ENCODE results near the gene GRIN2B. TPM values are rescaled to one million over a fixed set of nuclear protein-coding genes. Genes with fewer than 3 reads are reported as not detected.

GRIN2B gene
- total RNA-seq, 2 donors from 2014 or later: 0.29 to 0.74 TPM

DNA sequence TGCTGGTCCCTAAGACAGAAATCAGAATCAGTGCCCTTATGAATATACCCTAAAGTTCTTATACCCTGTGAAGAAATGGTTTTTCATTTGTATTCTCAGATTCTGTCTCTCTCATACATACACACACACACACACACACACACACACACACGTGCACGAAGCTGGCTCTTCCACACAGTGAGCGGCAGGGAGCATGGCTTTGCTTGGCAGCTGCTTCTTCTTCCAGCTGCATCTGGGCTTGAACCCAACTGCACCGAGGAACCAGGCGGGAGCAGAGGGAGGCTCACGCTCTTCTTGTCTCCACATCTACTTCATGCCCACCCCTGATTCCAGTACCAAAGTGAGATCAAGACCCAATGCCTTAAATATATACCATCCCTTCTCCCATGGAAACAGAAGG lies 19.4 kb downstream of the GRIN2B start:
- ATAC-seq (peak in 1 of 2 donors; percentile 53), DNase-seq (no peak)
- intact Hi-C loops (cut with DNase I): no loop called here

DNA sequence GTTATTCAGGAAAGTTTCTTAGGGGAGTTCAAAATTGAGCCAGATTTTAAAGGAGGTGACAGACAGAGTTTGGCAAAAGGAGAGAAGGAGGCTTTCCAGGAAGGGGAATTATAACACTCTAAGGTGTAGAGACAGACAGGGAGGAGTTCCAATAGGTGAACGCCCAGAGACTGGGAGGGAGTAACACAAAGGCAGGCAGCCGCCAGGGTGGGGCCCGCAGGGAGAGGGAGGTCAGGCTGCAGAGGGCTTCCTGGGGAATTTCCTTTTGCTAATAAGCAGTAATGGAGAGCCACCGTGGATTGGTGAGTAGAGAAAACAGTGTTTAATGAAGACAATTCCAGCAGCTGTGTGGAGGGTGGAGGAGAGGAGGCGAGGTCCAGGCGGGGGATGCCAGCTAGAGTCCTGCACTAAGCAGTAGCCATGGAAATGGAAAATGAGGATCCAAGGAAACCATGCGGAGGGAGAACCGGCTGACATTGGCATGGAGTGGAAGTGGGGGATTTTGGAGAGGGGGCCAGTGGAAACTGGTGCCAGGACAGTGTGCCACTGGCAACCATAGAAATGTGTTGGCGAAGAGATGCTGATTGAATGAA lies 22.2 kb downstream of the GRIN2B start:
- ATAC-seq: peak in 1 of 2 donors; percentile 37
- DNase-seq: no peak
- intact Hi-C loops (cut with DNase I): no loop called here

- DNase-seq: no peak
- intact Hi-C loops (cut with DNase I): no loop called here
- no peak for ATAC-seq
Observed at GRCh38 chr12:13957576-13957975, 23.8 kb downstream of the GRIN2B start.

GRCh38 chr12:13956060-13956590 lies 25.3 kb downstream of the GRIN2B start:
- no peak for DNase-seq
- intact Hi-C loops (cut with DNase I): no loop called here

GRCh38 chr12:13952096-13952495 lies 29.3 kb downstream of the GRIN2B start:
- intact Hi-C loops (cut with DNase I): no loop called here
- ATAC-seq (no peak), DNase-seq (no peak)

More at GRCh38 chr12:13956060-13956590, 25.3 kb downstream of the GRIN2B start:
- no peak for ATAC-seq

GRCh38 chr12:13950502-13950901 lies 30.9 kb downstream of the GRIN2B start:
- no peak for ATAC-seq
- intact Hi-C loops (cut with DNase I): no loop called here
- DNase-seq: no peak

GRCh38 chr12:13948621-13949020 lies 32.8 kb downstream of the GRIN2B start:
- no peak for DNase-seq
- no peak for ATAC-seq
- intact Hi-C loops (cut with DNase I): no loop called here

DNA sequence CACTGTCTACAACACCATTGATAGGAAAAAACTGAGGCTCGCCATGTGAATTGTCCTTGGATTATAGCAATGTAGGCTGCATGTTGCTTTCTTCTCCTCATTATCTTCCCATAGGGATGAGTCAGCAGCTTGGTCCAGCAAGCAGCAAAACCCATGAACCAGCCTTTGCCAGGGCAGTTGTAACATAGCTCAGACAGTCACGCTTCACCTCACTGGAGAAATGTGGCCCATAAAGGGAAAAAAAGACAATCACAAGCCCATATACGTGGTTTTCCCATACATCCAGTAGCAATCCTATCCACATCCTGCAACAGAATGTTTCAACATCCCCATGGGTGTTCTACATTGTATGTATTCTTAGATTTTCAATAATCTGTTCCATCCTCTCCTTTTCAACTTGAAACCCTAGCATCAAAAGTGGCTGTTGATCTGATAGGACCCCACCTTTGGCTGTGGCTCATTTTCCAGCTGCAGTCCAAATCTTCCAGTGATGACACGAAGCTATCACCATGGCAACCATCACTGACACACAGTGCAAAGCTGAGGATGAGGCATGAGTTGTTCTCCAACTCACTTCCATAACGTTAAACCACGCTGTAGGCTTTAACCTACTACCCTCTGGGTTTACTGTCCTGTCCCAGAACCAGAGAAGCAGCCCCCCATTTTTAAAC lies 34.0 kb downstream of the GRIN2B start:
- intact Hi-C loops (cut with DNase I): no loop called here
- no peak for DNase-seq
- peak in 1 of 2 donors; percentile 47 for ATAC-seq

DNA sequence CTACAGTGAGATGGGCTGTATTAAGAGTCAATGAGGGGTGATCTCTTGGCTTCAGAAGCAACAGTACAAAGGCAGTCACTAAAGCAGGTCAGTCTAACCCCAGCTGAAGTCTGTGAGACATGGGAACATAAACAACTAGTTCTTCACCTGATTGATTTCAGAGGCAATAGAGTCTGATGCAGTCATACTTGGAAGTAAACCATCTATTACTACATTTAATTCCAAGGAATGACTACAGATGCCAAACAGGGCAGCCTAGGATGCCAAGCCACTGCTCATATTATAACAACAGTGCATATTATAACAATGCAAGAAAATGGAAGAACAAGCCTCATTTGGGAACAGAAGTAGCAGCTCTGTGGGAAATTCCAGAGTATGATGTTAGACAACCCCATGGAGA lies 35.8 kb downstream of the GRIN2B start:
- DNase-seq (no peak), ATAC-seq (no peak)
- intact Hi-C loops (cut with DNase I): no loop called here

DNA sequence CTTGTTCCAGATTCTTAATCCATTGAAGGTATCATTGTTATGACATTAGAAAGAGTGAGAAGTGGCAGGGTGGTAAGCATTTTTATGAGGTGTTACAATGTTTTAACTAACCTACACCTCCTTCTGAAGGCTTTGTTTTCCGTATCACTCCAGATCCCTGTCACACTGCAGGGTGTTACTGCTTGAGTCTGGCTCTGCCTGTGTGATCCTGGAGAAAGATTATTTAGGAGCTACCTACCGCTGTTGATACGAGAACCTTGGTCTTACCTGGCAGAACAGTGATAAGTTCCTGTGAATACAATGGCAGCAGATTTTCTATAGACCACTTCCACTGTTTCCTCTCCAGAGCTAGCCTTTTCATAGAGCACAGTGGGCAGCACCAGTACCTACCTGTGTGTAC lies 36.2 kb downstream of the GRIN2B start:
- no peak for DNase-seq
- no peak for ATAC-seq
- intact Hi-C loops (cut with DNase I): no loop called here

DNA sequence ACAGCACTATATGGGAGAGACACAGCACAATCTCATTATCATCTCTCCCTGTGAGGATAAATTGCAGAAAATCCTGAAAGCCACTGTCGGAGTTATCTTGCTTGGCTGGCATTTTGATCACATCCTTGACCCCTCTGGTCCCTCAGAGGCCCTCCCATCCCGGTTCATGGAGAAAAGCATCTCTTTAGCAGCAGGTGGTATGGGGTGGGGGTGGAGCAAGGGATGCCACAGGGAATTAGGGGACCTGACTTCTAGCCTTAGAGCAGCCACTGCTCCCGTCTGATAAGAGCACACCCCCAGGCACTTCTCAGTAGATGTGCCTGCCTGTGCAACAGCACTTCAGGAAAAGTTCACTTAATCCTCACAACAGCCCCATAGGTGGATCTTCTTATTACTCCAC lies 38.6 kb downstream of the GRIN2B start:
- DNase-seq (no peak), ATAC-seq (no peak)
- intact Hi-C loops (cut with DNase I): loop anchor here in 1 of 2 donors (5.0 kb wide), 1 partner anchor 666 kb away; no protein-coding TSS in a partner anchor

DNA sequence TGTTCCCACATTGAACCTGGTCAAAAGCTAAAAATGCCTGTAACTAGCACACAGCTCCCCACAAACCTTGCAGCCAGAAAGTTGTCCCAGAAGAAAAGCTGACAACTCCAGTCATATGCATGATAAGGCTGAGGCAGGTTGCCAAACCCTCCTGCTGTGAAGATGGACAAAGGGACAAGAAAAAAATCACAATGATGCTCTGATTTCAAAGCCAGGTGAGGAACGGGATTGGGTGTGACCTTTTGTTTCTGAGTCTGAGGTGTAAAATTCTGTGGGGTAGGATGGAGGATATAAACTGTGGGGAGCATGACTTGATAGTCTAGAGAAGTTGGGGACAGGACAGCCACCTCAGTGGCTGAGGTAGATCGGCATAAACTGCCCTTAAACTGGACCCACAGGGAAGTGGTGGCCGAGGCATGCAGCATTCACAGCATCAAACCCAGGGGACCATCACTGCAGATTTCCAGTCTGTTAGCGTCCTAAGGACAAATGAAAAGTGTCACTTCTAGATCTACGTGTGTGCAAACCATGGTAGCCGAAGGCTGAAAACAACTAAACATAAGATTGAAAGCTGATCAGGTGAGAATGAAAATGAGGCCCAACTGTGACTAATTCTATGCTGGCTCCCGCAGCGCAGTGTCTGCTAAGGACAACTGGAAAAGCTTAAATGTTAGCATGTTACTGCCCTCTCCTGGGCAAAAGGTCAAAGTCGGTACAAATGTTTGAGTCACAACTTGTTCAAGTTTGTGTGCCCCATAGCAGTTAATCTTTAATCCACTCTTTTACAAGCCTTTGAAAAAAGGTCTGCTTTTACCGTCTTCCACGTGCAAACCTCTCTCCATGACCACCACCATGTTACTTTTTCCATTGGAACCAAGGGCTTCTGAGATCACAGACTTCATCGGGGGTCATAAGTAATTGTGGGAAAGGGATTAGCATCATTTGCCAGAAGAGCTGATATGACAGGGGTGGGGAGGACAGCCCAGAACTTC lies 39.8 kb downstream of the GRIN2B start:
- intact Hi-C loops (cut with DNase I): loop anchor here in 1 of 2 donors (2.0 to 5.0 kb wide), 2 partner anchors 201 to 664 kb away; no protein-coding TSS in a partner anchor
- peak; percentile 82 to 84 for ATAC-seq
- peak; percentile 33 for DNase-seq

DNA sequence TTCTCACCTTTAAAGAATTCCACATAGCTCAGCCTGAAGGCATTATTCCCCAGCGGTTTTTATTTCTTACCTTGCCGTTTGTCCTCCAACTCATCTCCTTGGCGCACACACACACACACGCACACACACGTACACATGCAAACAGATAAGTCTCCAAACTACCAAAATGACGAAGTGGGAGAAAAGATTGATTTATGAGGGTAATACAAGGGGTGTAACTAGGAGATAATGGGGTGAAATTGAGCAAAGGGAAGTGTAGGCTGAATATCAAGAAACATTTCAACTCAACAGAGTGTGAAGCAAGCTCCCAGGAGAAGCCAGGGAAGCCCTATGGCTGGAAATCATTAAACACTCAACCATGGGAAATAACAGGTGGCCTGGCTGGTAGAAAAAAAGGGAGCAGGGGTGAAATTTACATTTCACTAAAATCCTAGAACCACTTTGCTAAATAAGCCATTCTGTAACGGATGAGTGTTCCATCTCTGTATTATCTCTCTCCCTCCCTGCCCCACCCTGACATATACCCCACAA lies 41.0 kb downstream of the GRIN2B start:
- intact Hi-C loops (cut with DNase I): loop anchor here in 1 of 2 donors (2.0 to 5.0 kb wide), 2 partner anchors 200 to 663 kb away; no protein-coding TSS in a partner anchor
- no peak for ATAC-seq

DNA sequence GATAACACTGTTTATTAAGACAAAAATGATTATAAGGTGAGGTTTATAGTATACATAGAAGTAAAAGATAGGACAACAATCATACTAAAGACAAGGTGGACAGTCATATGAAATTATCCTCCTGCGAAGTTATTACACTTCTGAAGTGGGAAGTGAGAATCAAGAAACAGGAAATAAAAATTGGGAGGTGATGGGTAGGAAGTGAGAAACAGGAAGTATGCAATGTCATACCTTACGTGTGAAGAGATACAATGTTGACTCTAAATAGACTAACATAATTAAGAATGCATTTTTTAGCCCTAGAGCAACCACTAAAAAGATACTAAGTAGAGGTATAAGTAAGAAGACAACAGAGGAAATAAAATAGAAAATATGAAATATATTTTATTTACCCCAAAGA lies 43.7 kb downstream of the GRIN2B start:
- no peak for ATAC-seq
- intact Hi-C loops (cut with DNase I): no loop called here
- no peak for DNase-seq

More for the DNA sequence above, 41.0 kb downstream of the GRIN2B start:
- no peak for DNase-seq

GRCh38 chr12:13935169-13935568 lies 46.2 kb downstream of the GRIN2B start:
- DNase-seq (no peak), ATAC-seq (no peak)
- intact Hi-C loops (cut with DNase I): no loop called here
